HepG2 (cell line): ENCODE data around the gene PSMC3IP. TPM values are rescaled to one million over a fixed set of nuclear protein-coding genes. Genes with fewer than 3 reads are reported as not detected.

Source experiments
- ASH2L ChIP-seq: fragments of 300-600, 200-600 bp; sonication (generic); IDR thresholded peaks from 2 replicates; pipeline ENCODE4 v1.7.0; 2017; ENCODE audit warnings: low read depth, mild to moderate bottlenecking, moderate library complexity, mixed read lengths, low read length; ENCODE audit not compliant: insufficient read length
- CBX5 ChIP-seq: sonication (generic); formaldehyde crosslinking; IDR thresholded peaks from 2 replicates; pipeline ENCODE4 v1.4.0; 2020; ENCODE audit warnings: missing genetic modification reagents, borderline replicate concordance
- MBD4 ChIP-seq: IDR thresholded peaks from 2 replicates; pipeline ENCODE4 v1.6.1; 2012; ENCODE audit warnings: low read length, inconsistent platforms, borderline replicate concordance
- NFATC3 ChIP-seq: sonication (generic); formaldehyde crosslinking; IDR thresholded peaks from 2 replicates; pipeline ENCODE4 v1.5.1; 2020; ENCODE audit warnings: mild to moderate bottlenecking, missing genetic modification reagents
- NPAS2 ChIP-seq: sonication (generic); formaldehyde crosslinking; IDR thresholded peaks from 2 replicates; pipeline ENCODE4 v1.8.0; 2022; ENCODE audit warnings: mild to moderate bottlenecking, missing genetic modification reagents, borderline replicate concordance
- NR2C2 ChIP-seq: sonication (generic); formaldehyde crosslinking; IDR thresholded peaks from 2 replicates; pipeline ENCODE4 v1.4.0; 2020; ENCODE audit warnings: missing genetic modification reagents, mild to moderate bottlenecking, moderate library complexity, borderline replicate concordance
- NR2F2 ChIP-seq: IDR thresholded peaks from 2 replicates; pipeline ENCODE4 v1.6.1; 2012; ENCODE audit warnings: low read depth, inconsistent platforms, borderline replicate concordance
- RBAK ChIP-seq: sonication (generic); formaldehyde crosslinking; IDR thresholded peaks from 2 replicates; pipeline ENCODE4 v1.5.1; 2020; ENCODE audit warnings: mild to moderate bottlenecking, missing genetic modification reagents
- TBP ChIP-seq: sonication (generic); formaldehyde crosslinking; IDR thresholded peaks from 2 replicates; pipeline ENCODE4 v1.5.0; 2020; ENCODE audit warnings: missing genetic modification reagents
- ZBTB42 ChIP-seq: sonication (generic); formaldehyde crosslinking; IDR thresholded peaks from 2 replicates; pipeline ENCODE4 v1.5.0; 2020; ENCODE audit warnings: mild to moderate bottlenecking, missing genetic modification reagents
- ZBTB43 ChIP-seq: sonication (generic); formaldehyde crosslinking; conservative IDR thresholded peaks from 2 replicates; pipeline ENCODE4 v1.4.0; 2020; ENCODE audit warnings: missing genetic modification reagents
- ZHX2 ChIP-seq, 2 experiments: sonication (generic) in 1 of 2; formaldehyde crosslinking in 1 of 2; IDR thresholded peaks; 2 replicates each; pipeline versions ENCODE4 v1.6.1 to v1.9.0; 2014 to 2022; ENCODE audit warnings: antibody characterized with exemption in 1 of 2, borderline replicate concordance in 1 of 2, inconsistent platforms in 1 of 2, low read depth in 1 of 2, missing genetic modification reagents in 1 of 2
- ZNF205 ChIP-seq: IDR thresholded peaks from 2 replicates; pipeline ENCODE4 v1.6.1; 2018; ENCODE audit warnings: missing biosample characterization, missing genetic modification reagents
- ZNF576 ChIP-seq: sonication (generic); formaldehyde crosslinking; IDR thresholded peaks from 2 replicates; pipeline ENCODE4 v1.4.0; 2020; ENCODE audit warnings: mild to moderate bottlenecking, missing genetic modification reagents
- ZNF580 ChIP-seq: IDR thresholded peaks from 2 replicates; pipeline ENCODE4 v1.6.1; 2016; ENCODE audit warnings: low read depth, borderline replicate concordance
- ZNF597 ChIP-seq: sonication (generic); formaldehyde crosslinking; IDR thresholded peaks from 2 replicates; pipeline ENCODE4 v1.5.0; 2020; ENCODE audit warnings: missing genetic modification reagents
- ZNF644 ChIP-seq: IDR thresholded peaks from 2 replicates; pipeline ENCODE4 v1.6.1; 2016; ENCODE audit warnings: low read depth
- ZNF773 ChIP-seq: sonication (generic); formaldehyde crosslinking; IDR thresholded peaks from 2 replicates; pipeline ENCODE4 v1.4.0; 2020; ENCODE audit warnings: missing genetic modification reagents, borderline replicate concordance
- ZNF850 ChIP-seq: sonication (generic); formaldehyde crosslinking; conservative IDR thresholded peaks from 2 replicates; pipeline ENCODE4 v1.9.0; 2021; ENCODE audit warnings: mild to moderate bottlenecking, missing genetic modification reagents
- polyA plus RNA-seq, 8 experiments: library from polyadenylated mRNA; depleted of rRNA in 3 of 8; stranded (reverse) in 7 of 8; unstranded in 1 of 8; fragments of >200 nt; fragmentation: Illumina TruSeq in 4 of 8; extraction: Trizol in 4 of 8; gene quantifications; 2 replicates each; pipeline versions ENCODE4 v1.2.1 to v1.2.3, GENCODE V29; 2011 to 2016; ENCODE audit warnings: low read depth in 4 of 8, missing spikeins in 1 of 8, mixed read lengths in 1 of 8; ENCODE audit not compliant: insufficient read depth in 1 of 8
- total RNA-seq, 5 experiments: library from RNA; depleted of rRNA; stranded (reverse); fragments of >200 nt; fragmentation: Illumina TruSeq; extraction: Trizol; gene quantifications; 2 replicates each; pipeline ENCODE4 v1.2.3, GENCODE V29; 2016; ENCODE audit warnings: low read depth in 1 of 5

Gene PSMC3IP
- total and polyA plus RNA-seq, 2 of the 13 experiments (the other 11 are each of a cell fraction or from before 2014, with no cell fraction given): 6.5 to 22.4 TPM

- TF ChIP-seq ZNF580: no peak
- no peak for TF ChIP-seq RBAK (CRISPR knock-in tag)
- no peak for TF ChIP-seq ZHX2 (IDR thresholded peaks at IDR 0.05; ENCODE audit: low read depth)
- TF ChIP-seq ZHX2 (CRISPR knock-in tag; IDR thresholded peaks at IDR 0.05; ENCODE audit: borderline replicate concordance): no peak
- no peak for TF ChIP-seq ZNF644 (CRISPR knock-in tag)
- no peak for TF ChIP-seq NPAS2 (CRISPR knock-in tag)
- peak; percentile 69 for TF ChIP-seq ZNF205 (CRISPR knock-in tag)
- no peak for TF ChIP-seq ZNF597 (CRISPR knock-in tag)
- TF ChIP-seq ZNF773 (CRISPR knock-in tag): 0 out of 2 replicates have a peak, but pooled peaks have one; percentile 27
- no peak for TF ChIP-seq MBD4
- TF ChIP-seq ASH2L: no peak
- TF ChIP-seq NR2F2: peak; percentile 47; the same call in 1 of the 2 replicates
- no peak for TF ChIP-seq ZNF576 (CRISPR knock-in tag)
- no peak for TF ChIP-seq TBP (CRISPR knock-in tag)
- peak; percentile 46; the same call in 1 of the 2 replicates for TF ChIP-seq ZBTB43 (CRISPR knock-in tag)
- TF ChIP-seq CBX5 (CRISPR knock-in tag): no peak
- no peak for TF ChIP-seq NR2C2 (CRISPR knock-in tag)
- no peak; the same call in 1 of the 2 replicates for TF ChIP-seq ZBTB42 (CRISPR knock-in tag)
- TF ChIP-seq NFATC3 (CRISPR knock-in tag): no peak
- TF ChIP-seq ZNF850 (CRISPR knock-in tag): no peak
These were observed 45.8 kb downstream of the PSMC3IP start (continued) for GRCh38 chr17:42531455-42532354.
